ENCODE measurements around the gene CFAP92. TPM values are rescaled to one million over a fixed set of nuclear protein-coding genes. Genes with fewer than 3 reads are reported as not detected.

Gene CFAP92
- total RNA-seq, 1 experiment from 2014 or later, result 0.33 TPM

DNA sequence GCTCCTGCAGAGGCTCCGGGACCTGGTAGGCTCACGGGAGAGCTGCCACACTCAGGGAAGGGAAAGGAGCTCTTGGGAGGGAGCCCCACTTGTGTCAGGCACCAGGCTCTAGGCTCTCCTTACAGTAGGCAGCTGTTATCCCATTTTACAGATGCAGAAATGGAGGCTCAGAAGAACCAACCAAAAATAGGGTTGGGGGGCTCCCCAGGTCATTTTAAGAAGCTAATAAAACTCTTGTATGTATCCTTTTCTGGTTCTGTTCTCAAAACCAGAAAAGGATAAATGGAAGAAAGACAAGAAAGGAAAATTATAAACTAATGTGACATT is 43.2 kb upstream of the CFAP92 start:
- Histone ChIP-seq H3K4me1 (ENCODE audit: insufficient read depth, low read length) (no peaks in the 10 kb centered on the region), H2AFZ (ENCODE audit: low read length) (no peak overlapping the region), H4K20me1 (ENCODE audit: low read length) (no peaks in the 10 kb centered on the region), H3K27me3 (ENCODE audit: low read length) (0 out of 2 replicates have a peak, but pooled peaks cover under 1% of the 10 kb centered on the region), H3K4me3 (ENCODE audit: low read length) (no peak overlapping the region), H3F3A (ENCODE audit: low read length, unreplicated experiment) (no peaks in the 10 kb centered on the region), H3K9me2 (replicated peaks; ENCODE audit: low read length) (no peaks in the 10 kb centered on the region), H3K79me2 (ENCODE audit: low read length) (no peaks in the 10 kb centered on the region), H3K27ac (ENCODE audit: low read length) (no peak overlapping the region), H3K9me3 (ENCODE audit: low read length) (no peaks in the 10 kb centered on the region), H3K36me3 (ENCODE audit: low read depth, low read length) (no peaks in the 10 kb centered on the region), H3K4me2 (ENCODE audit: low read length) (no peak overlapping the region), H3K9ac (ENCODE audit: low read length) (no peak overlapping the region)
- ChIA-PET CTCF (no interaction called here), POLR2A (ENCODE audit: unreplicated experiment) (no interaction called here)
- TF ChIP-seq EZH2phosphoT487 (IDR thresholded peaks at IDR 0.05; ENCODE audit: borderline replicate concordance, low read length), result no peak
- BruUV-seq (replicated peaks), result no TSS peak
- intact Hi-C loops (cut with micrococcal nuclease), result no loop called here
- no peak for DNase-seq
- no peak for ATAC-seq

DNA sequence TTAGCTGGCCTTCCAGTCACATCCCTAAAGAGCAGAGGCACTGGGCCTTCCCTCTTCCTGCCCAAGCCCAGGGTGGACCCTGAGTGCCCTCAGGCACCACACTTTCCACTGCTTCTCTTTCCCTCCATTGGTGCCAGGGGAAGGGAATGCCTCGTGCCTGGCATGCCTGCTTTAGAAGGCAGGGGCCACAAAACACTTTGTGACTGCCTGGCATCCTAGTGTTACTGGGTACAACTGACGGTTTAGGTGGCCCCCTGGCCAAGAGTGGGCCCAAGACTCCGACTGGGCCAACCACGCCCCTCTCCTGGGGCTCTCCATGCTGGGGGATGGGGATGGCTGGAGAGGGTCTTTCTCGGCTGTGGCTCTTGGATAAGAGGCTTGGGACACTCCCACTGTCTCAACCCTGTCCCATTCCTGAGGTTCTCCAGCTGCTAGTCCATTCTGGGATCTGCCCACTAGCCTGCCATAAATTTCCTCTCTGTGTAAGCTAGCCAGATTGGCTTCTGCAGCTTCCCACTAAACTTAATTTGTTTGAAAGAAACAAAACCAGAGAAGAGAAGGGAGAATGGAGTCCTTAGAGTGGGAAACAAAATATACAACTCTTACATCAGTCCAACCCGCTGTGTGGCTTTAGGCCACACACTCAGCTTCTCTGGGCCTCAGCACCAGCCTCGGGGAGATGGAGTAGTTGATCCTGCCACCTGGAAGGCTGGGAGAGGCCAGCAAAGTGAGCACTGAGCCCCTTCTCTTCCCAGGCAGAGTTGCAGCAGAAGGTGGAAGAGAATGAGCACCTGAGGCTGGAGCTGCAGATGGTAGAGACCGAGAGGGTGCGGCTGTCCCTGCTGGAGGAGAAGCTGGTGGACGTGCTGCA is 42.6 kb upstream of the CFAP92 start:
- H3K79me2 ChIP-seq (ENCODE audit: low read length), result no peaks in the 10 kb centered on the region
- no peak overlapping the region for H2AFZ ChIP-seq (ENCODE audit: low read length)
- DNase-seq (no peak), ATAC-seq (no peak)
- no peaks in the 10 kb centered on the region for H3K27me3 ChIP-seq (ENCODE audit: low read length)
- H3K9me2 ChIP-seq (replicated peaks; ENCODE audit: low read length), result no peaks in the 10 kb centered on the region
- H3K36me3 ChIP-seq (ENCODE audit: low read depth, low read length), result no peaks in the 10 kb centered on the region
- H3K27ac ChIP-seq (ENCODE audit: low read length), result no peak overlapping the region
- no peaks in the 10 kb centered on the region for H3K9me3 ChIP-seq (ENCODE audit: low read length)
- POLR2A ChIA-PET (ENCODE audit: unreplicated experiment), result no interaction called here
- H3F3A ChIP-seq (ENCODE audit: low read length, unreplicated experiment), result no peaks in the 10 kb centered on the region
- H3K9ac ChIP-seq (ENCODE audit: low read length), result no peak overlapping the region
- intact Hi-C loops (cut with micrococcal nuclease), result no loop called here
- no peak overlapping the region for H3K4me3 ChIP-seq (ENCODE audit: low read length)
- CTCF ChIA-PET, result no interaction called here
- TF ChIP-seq EZH2 (IDR thresholded peaks at IDR 0.05; ENCODE audit: low read length, unreplicated experiment) (no peak), EZH2phosphoT487 (IDR thresholded peaks at IDR 0.05; ENCODE audit: borderline replicate concordance, low read length) (no peak)
- TF ChIP-seq, protein P1, sequence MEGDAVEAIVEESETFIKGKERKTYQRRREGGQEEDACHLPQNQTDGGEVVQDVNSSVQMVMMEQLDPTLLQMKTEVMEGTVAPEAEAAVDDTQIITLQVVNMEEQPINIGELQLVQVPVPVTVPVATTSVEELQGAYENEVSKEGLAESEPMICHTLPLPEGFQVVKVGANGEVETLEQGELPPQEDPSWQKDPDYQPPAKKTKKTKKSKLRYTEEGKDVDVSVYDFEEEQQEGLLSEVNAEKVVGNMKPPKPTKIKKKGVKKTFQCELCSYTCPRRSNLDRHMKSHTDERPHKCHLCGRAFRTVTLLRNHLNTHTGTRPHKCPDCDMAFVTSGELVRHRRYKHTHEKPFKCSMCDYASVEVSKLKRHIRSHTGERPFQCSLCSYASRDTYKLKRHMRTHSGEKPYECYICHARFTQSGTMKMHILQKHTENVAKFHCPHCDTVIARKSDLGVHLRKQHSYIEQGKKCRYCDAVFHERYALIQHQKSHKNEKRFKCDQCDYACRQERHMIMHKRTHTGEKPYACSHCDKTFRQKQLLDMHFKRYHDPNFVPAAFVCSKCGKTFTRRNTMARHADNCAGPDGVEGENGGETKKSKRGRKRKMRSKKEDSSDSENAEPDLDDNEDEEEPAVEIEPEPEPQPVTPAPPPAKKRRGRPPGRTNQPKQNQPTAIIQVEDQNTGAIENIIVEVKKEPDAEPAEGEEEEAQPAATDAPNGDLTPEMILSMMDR (conservative IDR thresholded peaks at IDR 0.05; ENCODE audit: low read depth, low read length), result no peak
- no peak overlapping the region for H3K4me2 ChIP-seq (ENCODE audit: low read length)
- no peaks in the 10 kb centered on the region for H4K20me1 ChIP-seq (ENCODE audit: low read length)
- no peaks in the 10 kb centered on the region for H3K4me1 ChIP-seq (ENCODE audit: insufficient read depth, low read length)
- no TSS peak for BruUV-seq (replicated peaks)

DNA sequence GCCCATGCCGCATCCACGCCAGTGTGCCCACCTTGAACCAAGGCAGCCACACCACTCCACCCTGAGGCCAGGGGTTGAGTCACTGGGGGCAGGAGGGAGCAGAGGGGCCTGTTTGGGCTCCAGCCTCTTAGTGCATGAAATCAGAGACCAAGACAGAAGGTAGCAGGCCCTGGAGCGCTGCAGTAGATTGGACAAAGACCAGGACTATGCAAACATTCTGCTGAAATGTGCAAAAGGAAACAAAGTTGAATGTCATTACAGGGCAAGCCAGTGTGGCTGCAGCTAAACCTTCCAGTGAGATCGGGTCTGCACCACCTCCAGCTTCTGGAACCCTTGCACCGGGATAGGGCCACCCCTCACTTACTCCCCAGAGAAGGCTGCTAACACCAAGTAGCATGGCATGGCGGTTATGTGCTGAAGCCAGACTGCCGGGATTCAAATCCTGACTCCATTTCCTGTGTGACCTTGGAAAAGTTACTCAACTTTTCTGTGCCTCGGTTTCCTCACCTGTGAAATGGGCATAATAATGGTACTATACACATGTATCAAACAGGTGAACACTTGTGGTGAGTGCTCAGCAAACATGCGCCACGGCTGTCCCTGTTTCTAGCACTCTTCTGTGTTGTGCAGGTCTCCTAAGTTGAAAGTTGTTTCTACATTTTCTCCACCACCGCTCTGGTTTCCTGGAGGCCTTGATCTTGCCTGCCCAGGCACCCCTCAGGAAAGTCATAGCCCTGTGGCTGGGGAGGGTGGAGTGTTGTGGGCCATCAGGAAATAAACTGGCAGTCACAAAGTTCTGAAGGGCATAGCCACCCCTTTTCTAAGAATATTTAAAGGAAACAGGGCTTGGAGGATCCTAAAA is 41.7 kb upstream of the CFAP92 start:
- H3K9me3 ChIP-seq (ENCODE audit: low read length), result no peaks in the 10 kb centered on the region
- no peaks in the 10 kb centered on the region for H3K79me2 ChIP-seq (ENCODE audit: low read length)
- no peak overlapping the region for H3K4me3 ChIP-seq (ENCODE audit: low read length)
- POLR2A ChIA-PET (ENCODE audit: unreplicated experiment), result no interaction called here
- intact Hi-C loops (cut with micrococcal nuclease), result no loop called here
- no peaks in the 10 kb centered on the region for H3F3A ChIP-seq (ENCODE audit: low read length, unreplicated experiment)
- H3K4me1 ChIP-seq (ENCODE audit: insufficient read depth, low read length), result no peaks in the 10 kb centered on the region
- H4K20me1 ChIP-seq (ENCODE audit: low read length), result no peaks in the 10 kb centered on the region
- no peak overlapping the region for H3K27ac ChIP-seq (ENCODE audit: low read length)
- H3K9me2 ChIP-seq (replicated peaks; ENCODE audit: low read length), result no peaks in the 10 kb centered on the region
- H3K27me3 ChIP-seq (ENCODE audit: low read length), result no peaks in the 10 kb centered on the region
- ATAC-seq (no peak), DNase-seq (no peak)
- H3K4me2 ChIP-seq (ENCODE audit: low read length), result no peak overlapping the region
- BruUV-seq (replicated peaks), result no TSS peak
- CTCF ChIA-PET, result no interaction called here
- no peak for TF ChIP-seq EZH2 (IDR thresholded peaks at IDR 0.05; ENCODE audit: low read length, unreplicated experiment)
- TF ChIP-seq EZH2phosphoT487 (IDR thresholded peaks at IDR 0.05; ENCODE audit: borderline replicate concordance, low read length), result no peak
- TF ChIP-seq, protein P1 (conservative IDR thresholded peaks at IDR 0.05; ENCODE audit: low read depth, low read length), result no peak
- H3K36me3 ChIP-seq (ENCODE audit: low read depth, low read length), result no peaks in the 10 kb centered on the region
- H2AFZ ChIP-seq (ENCODE audit: low read length), result no peak overlapping the region
- H3K9ac ChIP-seq (ENCODE audit: low read length), result no peak overlapping the region
